Ovary (tissue), 3 donors: ENCODE measurements around the gene WASF3.

Experiments used
- CTCF ChIP-seq, 3 donors: fragments of 450-650 bp in 2 of 3; fragments of 200-600 bp in 1 of 3; IDR thresholded peaks; one replicate each; pipeline versions ENCODE4 v1.5.1 to v1.8.0; 2016 to 2022; ENCODE audit warnings: antibody characterized with exemption in 3 of 3, mild to moderate bottlenecking in 1 of 3
- EP300 ChIP-seq: sonication (generic); formaldehyde crosslinking; IDR thresholded peaks from one replicate; pipeline ENCODE4 v1.6.1; 2017; ENCODE audit warnings: antibody characterized with exemption
- donor health status: DM: no; HTN: no; CAD: no.

GRCh38 chr13:26557393-26558073 is at the start of gene WASF3:
- TF ChIP-seq CTCF (IDR thresholded peaks at IDR 0.05) (peak in 1 of 3 donors; percentile 8), EP300 (no peak)
